GM13977 (cell line): ENCODE data around the gene PDCL2.
"Not testable (repeated sequence)": the region's sequence is repeated elsewhere in the genome, so short reads cannot be mapped to it uniquely, and the experiment has no call there.

Experiments
- DNase-seq: peaks from one replicate; pipeline ENCODE4 v3.0.0; 2012; ENCODE audit warnings: low spot score
- CTCF ChIP-seq: IDR thresholded peaks from 2 replicates; pipeline ENCODE4 v1.5.1; 2012; ENCODE audit warnings: mild to moderate bottlenecking, control low read depth; ENCODE audit not compliant: insufficient read depth; ENCODE audit errors: extremely low read depth, missing control alignments
- in situ Hi-C: fragments of 300-500 bp; cut with MboI; formaldehyde crosslinking; loops from one replicate; pipeline ENCODE4 v1.12.0; 2022; ENCODE audit warnings: low sequenced_read_pairs, low pct_unique_long_range_greater_than_20kb, mixed read lengths, inconsistent platforms; ENCODE audit not compliant: unreplicated experiment

Gene PDCL2

GRCh38 chr4:55571806-55572205 lies 20.2 kb downstream of the PDCL2 start:
- in situ Hi-C loops, result no loop called here

GRCh38 chr4:55568905-55569504 lies 23.0 kb downstream of the PDCL2 start:
- no peak for TF ChIP-seq CTCF
- in situ Hi-C loops, result no loop called here
- DNase-seq, result no peak

More at GRCh38 chr4:55571806-55572205, 20.2 kb downstream of the PDCL2 start:
- no peak for TF ChIP-seq CTCF
- no peak for DNase-seq

- TF ChIP-seq CTCF, result no peak
- in situ Hi-C loops, result no loop called here
- DNase-seq, result peak; percentile 53
Measured at GRCh38 chr4:55561889-55562288, 30.2 kb downstream of the PDCL2 start.

- no peak for DNase-seq
- no peak for TF ChIP-seq CTCF
- in situ Hi-C loops, result no loop called here
Measured at GRCh38 chr4:55560096-55560495, 31.9 kb downstream of the PDCL2 start.

GRCh38 chr4:55554453-55555030 lies 37.5 kb downstream of the PDCL2 start:
- TF ChIP-seq CTCF, result peak; percentile 22
- in situ Hi-C loops, result no loop called here
- DNase-seq, result peak; percentile 25

GRCh38 chr4:55553441-55554201 lies 38.4 kb downstream of the PDCL2 start:
- no peak for TF ChIP-seq CTCF
- no peak for DNase-seq
- in situ Hi-C loops, result no loop called here

GRCh38 chr4:55551964-55552363 lies 40.1 kb downstream of the PDCL2 start:
- DNase-seq, in situ Hi-C loops: not testable (repeated sequence)
